IPS-18a (cell line): Measurements from ENCODE around the gene ASB15.

Experiments
- H3K27ac ChIP-seq: one replicate; pipeline ENCODE4 v1.5.1; 2013; ENCODE audit warnings: low read length
- H3K27me3 ChIP-seq: one replicate; pipeline ENCODE4 v1.6.1; 2013; ENCODE audit warnings: mild to moderate bottlenecking, low read length; ENCODE audit not compliant: control insufficient read depth, insufficient read depth
- H3K36me3 ChIP-seq: one replicate; pipeline ENCODE4 v1.6.1; 2013; ENCODE audit warnings: low read depth, low read length; ENCODE audit not compliant: control insufficient read depth
- H3K4me1 ChIP-seq: one replicate; pipeline ENCODE4 v1.6.1; 2013; ENCODE audit warnings: low read depth, low read length; ENCODE audit not compliant: control insufficient read depth
- H3K4me3 ChIP-seq: one replicate; pipeline ENCODE4 v1.5.1; 2013; ENCODE audit warnings: low read length
- H3K9ac ChIP-seq: one replicate; pipeline ENCODE4 v1.6.1; 2013; ENCODE audit warnings: mild to moderate bottlenecking, low read length, moderate library complexity
- H3K9me3 ChIP-seq: one replicate; pipeline ENCODE4 v1.6.1; 2013; ENCODE audit warnings: low read depth, low read length; ENCODE audit not compliant: control insufficient read depth

Gene ASB15

DNA sequence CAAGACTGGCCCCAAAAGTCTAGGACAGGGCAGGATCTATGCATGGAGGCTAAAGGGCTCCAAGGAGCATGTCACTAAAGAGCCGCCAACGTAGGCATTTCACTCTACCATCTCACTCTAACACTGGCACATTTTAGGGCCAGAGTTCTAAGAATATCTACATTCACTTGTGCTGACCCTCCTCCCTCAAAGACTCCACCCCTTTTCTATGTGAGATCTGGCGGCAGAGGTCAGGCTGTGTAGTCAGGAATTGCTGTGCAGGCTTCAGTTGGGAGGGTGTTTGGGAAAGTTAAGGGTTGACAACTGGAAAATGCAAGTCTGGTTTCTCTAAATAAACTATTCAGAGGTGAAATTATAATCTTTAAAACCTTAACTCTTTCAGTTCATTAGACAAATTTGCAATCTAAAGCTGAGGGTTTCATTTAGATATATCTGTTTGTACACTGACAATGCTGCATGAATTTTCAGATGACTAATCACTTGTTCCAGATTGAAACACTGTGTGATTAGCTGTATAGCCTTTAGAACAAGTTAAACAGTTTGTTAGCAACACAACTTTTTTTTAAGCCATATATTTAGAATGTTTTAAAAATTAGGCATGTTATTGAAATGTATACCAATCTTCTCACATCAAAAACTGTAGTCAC lies 72.3 kb downstream of the ASB15 start:
- Histone ChIP-seq H3K27ac (no peak overlapping the region), H3K4me3 (no peak overlapping the region), H3K9me3 (no peaks in the 10 kb centered on the region), H3K4me1 (no peaks in the 10 kb centered on the region), H3K36me3 (no peaks in the 10 kb centered on the region), H3K9ac (no peak overlapping the region), H3K27me3 (no peaks in the 10 kb centered on the region)

DNA sequence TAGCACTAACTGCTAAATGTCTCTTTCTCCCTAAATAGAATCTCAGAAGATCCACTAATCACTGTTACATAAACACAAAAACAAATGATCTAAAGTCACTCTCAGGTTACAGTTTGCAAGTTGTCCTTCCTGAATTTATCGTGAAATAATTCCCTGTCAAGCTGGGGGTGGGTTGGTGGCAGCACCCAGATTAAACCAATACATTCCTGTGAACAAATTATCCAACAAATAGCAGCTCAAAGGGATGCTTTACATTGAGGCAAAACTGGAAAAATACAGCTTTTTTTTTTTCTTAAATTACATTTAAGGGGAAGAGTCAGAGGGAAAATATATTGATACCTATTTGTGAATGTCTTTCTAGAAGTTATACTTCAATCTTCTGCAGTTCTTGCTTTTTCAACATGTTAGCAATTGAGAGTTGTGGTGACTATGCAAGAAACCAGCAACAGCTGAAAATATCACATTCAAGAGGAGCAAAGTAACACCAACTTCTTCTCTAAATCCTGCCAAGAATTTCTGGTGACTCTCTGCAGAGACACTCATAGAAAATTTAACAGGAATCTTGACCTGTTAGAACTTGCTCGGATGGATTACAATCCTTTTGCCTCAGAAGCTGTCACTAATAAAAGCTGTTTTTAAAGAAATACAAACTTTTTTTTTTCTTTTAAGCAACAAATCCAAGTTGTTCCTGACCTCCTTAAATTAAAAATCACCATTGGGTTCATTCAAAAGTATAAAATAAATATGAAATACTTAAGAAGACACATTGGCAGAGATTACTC lies 73.0 kb downstream of the ASB15 start:
- Histone ChIP-seq H3K4me3 (no peak overlapping the region), H3K36me3 (no peaks in the 10 kb centered on the region), H3K9ac (no peak overlapping the region), H3K4me1 (no peaks in the 10 kb centered on the region), H3K27me3 (no peaks in the 10 kb centered on the region), H3K9me3 (no peaks in the 10 kb centered on the region), H3K27ac (no peak overlapping the region)

DNA sequence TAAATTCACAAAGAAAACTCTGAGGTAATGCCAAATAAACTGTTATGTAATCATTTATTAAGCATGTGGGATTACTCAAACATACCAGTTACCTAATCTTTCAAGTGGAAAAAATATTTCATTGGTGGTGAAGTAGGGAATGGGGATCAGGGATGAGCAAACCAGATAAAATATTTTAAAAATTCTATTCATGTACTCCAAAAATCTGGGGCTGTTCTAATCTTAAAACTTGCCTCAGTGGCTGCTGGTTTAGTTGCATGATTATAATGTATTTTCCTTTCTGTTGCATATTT lies 73.5 kb downstream of the ASB15 start:
- no peaks in the 10 kb centered on the region for H3K36me3 ChIP-seq

DNA sequence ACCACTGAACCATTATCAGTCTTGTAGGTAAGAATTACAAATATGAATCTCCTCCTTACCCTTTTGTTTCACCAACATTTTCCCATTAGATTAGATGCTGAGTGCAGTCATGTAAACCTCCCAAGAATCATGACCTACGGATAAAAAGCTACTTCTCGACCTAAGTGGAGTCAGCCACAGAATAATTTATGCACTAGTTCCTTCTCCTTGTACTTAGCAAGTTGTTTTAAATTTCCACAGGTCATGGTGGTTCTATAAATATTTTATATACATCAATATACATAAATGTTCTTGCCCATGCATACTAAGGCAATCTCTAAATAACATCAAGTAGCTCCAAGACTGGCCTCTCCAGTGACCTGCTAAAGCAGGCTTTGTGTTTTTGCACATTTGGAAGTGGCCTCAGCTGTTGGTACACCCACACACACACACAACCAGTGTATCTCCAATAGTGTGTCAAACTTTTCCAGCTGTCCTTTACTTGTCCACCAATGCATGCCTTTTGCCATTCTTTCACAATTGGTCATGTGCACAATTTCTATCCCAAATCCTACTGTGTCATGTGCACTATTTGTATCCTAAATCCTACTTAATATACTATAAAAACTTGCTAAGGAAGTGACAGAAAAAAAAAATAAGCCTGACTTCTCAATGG lies 75.6 kb downstream of the ASB15 start:
- H3K9ac ChIP-seq, result no peak overlapping the region
- H3K4me3 ChIP-seq, result no peak overlapping the region
- no peaks in the 10 kb centered on the region for H3K4me1 ChIP-seq
- H3K36me3 ChIP-seq, result peaks cover 10% of the 10 kb centered on the region
- H3K27me3 ChIP-seq, result no peaks in the 10 kb centered on the region
- no peak overlapping the region for H3K27ac ChIP-seq
- H3K9me3 ChIP-seq, result no peaks in the 10 kb centered on the region

More for the DNA sequence above, 73.5 kb downstream of the ASB15 start:
- Histone ChIP-seq H3K27ac (no peak overlapping the region), H3K4me3 (no peak overlapping the region), H3K9ac (no peak overlapping the region), H3K9me3 (no peaks in the 10 kb centered on the region), H3K27me3 (no peaks in the 10 kb centered on the region), H3K4me1 (no peaks in the 10 kb centered on the region)

DNA sequence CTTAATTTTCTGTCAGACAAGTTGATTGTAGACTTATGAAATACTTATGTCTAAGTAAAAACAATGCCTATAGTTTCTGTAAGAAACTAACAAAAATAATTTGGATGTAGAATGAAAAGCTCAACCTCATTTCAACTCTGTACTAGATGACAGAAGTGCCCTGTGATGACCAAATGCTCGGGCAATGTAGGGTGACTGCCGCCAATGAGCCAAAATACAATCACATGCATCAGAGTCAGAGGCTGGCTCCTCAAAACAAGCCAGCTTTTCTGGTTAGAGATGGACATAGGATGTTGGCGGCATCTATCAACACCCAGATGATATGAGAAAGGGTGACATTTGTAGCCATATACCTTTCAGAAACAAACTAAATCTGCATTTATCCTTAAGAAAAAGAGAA lies 78.0 kb downstream of the ASB15 start:
- Histone ChIP-seq H3K4me3 (no peak overlapping the region), H3K36me3 (peaks cover 14% of the 10 kb centered on the region), H3K9me3 (no peaks in the 10 kb centered on the region), H3K4me1 (no peaks in the 10 kb centered on the region), H3K9ac (no peak overlapping the region), H3K27me3 (no peaks in the 10 kb centered on the region), H3K27ac (no peak overlapping the region)

DNA sequence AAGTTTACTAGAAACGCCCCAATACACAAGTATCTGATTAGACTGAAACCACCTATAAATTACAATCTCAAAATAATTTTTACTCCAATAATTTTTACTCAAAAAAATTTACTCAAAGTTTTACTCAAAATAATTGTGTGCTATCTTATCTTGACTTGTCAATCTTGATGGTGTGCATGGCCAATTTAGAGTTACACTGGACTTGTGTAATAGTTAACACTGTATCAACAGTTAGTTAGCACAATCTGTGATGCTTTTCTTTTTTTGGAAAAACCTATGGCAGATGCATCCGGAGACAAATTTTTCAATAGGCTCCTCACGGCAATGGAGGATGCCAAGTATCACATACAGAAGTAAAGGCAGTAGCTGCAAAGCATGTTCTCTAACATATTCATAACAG lies 79.0 kb downstream of the ASB15 start:
- no peak overlapping the region for H3K9ac ChIP-seq
- H3K27me3 ChIP-seq, result no peaks in the 10 kb centered on the region
- no peak overlapping the region for H3K4me3 ChIP-seq
- H3K9me3 ChIP-seq, result no peaks in the 10 kb centered on the region
- H3K36me3 ChIP-seq, result peaks cover 18% of the 10 kb centered on the region
- no peaks in the 10 kb centered on the region for H3K4me1 ChIP-seq
- H3K27ac ChIP-seq, result no peak overlapping the region

DNA sequence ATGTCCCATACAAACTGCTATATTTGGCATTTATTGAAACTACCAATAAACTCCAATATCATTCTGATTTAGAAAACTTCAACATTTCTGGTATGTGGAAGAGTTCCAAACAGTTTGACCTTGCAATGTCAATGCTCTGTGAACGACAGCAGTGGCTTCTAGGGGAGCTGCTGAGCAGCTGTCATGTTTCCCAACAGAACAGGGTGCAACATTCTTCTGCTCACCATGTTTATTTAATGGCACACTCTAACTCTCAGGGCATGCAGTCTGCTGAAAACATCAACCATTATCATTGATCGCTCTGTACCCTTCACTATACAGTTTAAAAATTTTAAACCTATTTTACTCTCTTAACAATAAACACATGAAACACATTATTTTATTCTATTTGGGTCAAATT lies 79.9 kb downstream of the ASB15 start:
- no peaks in the 10 kb centered on the region for H3K27me3 ChIP-seq
- H3K9me3 ChIP-seq, result no peaks in the 10 kb centered on the region
- peaks cover 18% of the 10 kb centered on the region for H3K36me3 ChIP-seq
- no peak overlapping the region for H3K4me3 ChIP-seq
- no peak overlapping the region for H3K9ac ChIP-seq
- no peak overlapping the region for H3K27ac ChIP-seq
- H3K4me1 ChIP-seq, result no peaks in the 10 kb centered on the region

DNA sequence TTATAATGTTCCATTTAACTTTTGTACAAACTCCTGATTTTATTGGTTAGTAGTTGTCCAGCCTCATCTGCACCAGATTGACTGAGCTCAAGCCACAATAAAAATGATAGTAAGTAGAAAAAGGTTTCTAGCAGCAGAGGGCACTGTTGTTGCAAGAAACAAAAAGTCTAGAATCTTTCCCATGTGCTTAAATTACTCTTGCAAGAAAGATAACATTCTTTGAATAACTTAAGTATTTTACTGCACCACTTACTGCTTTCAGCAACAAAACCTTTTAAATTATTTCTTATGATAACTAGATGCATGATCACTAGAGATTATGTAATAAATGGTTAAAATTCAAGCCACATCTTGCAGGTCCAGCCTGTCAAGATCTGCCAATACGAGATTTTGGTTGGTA lies 81.1 kb downstream of the ASB15 start:
- H3K9me3 ChIP-seq, result no peaks in the 10 kb centered on the region
- no peak overlapping the region for H3K9ac ChIP-seq
- peaks cover 20% of the 10 kb centered on the region for H3K36me3 ChIP-seq
- H3K27ac ChIP-seq, result no peak overlapping the region
- no peaks in the 10 kb centered on the region for H3K4me1 ChIP-seq
- no peak overlapping the region for H3K4me3 ChIP-seq
- no peaks in the 10 kb centered on the region for H3K27me3 ChIP-seq

DNA sequence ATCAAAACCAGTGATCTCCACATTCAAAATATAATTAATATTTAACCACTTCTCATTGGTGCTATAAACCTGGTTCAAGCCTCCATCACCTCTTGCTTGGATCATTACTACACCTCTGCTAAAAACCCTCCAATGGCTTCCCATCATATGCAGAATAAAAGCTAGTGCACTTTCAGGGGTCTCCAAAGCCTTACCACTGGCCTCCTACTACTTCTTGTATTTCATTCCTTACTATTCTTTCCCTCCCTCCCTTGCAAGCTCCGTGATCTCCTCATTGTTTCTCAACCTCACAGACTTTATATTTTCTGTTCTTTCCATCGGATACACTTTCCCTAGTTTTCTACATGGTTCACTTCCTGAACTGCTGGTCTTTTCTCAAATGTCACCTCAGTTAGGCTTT lies 85.5 kb downstream of the ASB15 start:
- Histone ChIP-seq H3K4me3 (no peak overlapping the region), H3K9ac (no peak overlapping the region), H3K36me3 (peaks cover 31% of the 10 kb centered on the region), H3K27ac (no peak overlapping the region), H3K27me3 (no peaks in the 10 kb centered on the region), H3K9me3 (no peaks in the 10 kb centered on the region), H3K4me1 (peaks cover 6% of the 10 kb centered on the region)

DNA sequence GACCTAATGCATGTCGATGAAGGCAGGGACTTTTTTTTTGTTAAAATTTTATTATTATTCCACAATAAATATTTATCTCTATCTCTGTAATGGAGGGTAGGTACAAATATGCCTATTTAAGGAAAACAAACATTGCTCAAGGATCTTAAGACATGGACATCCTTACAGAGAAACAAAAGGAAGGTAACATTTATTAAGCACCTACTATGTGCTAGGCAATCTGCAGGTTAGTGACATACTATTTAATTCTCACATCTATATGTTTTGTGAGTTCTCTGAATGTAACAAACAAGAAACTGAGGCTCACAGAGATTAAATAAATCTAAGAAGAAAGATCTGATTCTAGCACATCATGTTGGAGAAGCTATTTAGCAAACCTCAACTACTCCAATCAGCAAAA lies 86.1 kb downstream of the ASB15 start:
- Histone ChIP-seq H3K36me3 (peaks cover 30% of the 10 kb centered on the region), H3K9ac (no peak overlapping the region), H3K4me1 (peaks cover 7% of the 10 kb centered on the region)

More for the DNA sequence above, 86.1 kb downstream of the ASB15 start:
- Histone ChIP-seq H3K9me3 (no peaks in the 10 kb centered on the region), H3K27ac (no peak overlapping the region), H3K4me3 (no peak overlapping the region), H3K27me3 (no peaks in the 10 kb centered on the region)
